ENCODE data around the gene FAM83G.
A peak's percentile ranks its signal among the peaks of the same experiment; 100 is the strongest.
"Not testable (repeated sequence)": the region's sequence is repeated elsewhere in the genome, so short reads cannot be mapped to it uniquely, and the experiment has no call there.

FAM83G gene

GRCh38 chr17:18950346-18950745, 54.2 kb downstream of the FAM83G start:
- DNase-seq: no peak

DNA sequence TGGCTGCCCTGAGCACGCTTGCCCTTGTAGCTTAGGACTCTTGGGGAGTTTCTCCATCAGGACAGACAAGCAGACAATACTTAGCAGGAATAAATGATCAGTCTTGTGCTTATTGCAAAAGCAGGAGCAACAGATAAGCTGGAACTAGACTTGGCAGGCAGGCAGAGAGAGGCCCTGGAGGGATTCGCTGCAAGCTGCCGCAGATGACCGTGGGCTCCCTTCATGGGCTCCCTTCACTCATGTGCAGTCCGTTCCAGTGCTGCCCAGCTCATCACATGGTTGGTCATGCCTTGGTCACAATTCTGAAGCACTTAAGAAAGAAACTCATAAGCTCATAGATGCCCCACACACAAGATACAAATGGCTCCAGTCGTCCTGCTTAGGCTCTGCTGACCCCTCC, 55.0 kb downstream of the FAM83G start:
- no peak for DNase-seq

- no peak for DNase-seq
Measured at GRCh38 chr17:18948476-18949006, 56.0 kb downstream of the FAM83G start.

- DNase-seq: no peak
Measured at GRCh38 chr17:18947866-18948265, 56.7 kb downstream of the FAM83G start.

GRCh38 chr17:18946536-18946935, 58.0 kb downstream of the FAM83G start:
- DNase-seq: no peak

DNA sequence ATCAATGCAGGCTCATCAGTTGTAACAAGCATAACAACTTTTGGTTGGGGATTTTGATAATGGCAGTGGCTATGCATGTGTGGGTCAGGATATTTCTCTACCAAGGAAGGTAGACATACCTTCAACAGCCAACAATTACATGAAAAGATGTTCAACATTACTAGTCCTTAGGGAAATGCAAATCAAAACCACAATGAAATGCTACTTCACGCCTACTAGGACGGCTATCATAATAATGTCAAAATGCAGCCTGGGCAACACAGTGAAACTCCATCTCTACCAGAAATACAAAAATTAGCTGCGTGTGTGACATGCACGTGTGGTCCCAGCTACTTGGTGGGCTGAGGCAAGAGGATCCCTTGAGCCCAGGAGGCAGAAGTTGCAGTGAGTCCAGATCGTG, 59.9 kb downstream of the FAM83G start:
- DNase-seq: no peak

GRCh38 chr17:18938692-18939023, 65.9 kb downstream of the FAM83G start:
- no peak for DNase-seq

DNA sequence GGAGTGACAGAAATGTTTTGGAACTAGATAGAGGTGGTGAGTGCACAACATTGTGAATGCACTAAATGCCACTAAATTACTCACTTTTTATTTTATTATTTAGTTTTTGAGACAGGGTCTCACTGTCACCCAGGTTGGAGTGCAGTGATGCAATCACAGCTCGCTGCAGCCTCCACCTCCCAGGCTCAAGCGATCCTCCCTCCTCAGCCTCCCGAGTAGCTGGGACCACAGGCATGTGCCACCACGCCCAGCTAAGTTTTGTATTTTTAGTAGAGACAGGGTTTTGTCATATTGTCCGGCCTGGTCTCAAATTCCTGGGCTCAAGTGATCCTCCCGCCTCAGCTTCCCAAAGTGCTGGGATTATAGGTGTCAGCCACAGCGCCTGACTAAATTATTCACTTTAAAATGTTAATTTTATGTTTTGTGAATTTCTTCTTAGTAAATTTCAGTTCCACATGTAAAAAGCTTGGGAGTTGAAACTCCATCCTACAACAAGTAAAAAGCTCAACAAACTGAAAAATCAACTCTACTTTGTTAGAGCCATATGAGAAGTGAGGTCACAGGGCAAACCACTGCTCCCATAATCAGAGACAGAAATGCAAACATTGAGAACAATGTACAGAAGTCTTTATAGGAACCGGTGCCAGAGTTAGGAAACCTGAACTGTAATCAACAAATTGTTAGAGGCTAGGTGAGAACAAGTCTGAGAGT, 66.4 kb downstream of the FAM83G start:
- DNase-seq: no peak

DNA sequence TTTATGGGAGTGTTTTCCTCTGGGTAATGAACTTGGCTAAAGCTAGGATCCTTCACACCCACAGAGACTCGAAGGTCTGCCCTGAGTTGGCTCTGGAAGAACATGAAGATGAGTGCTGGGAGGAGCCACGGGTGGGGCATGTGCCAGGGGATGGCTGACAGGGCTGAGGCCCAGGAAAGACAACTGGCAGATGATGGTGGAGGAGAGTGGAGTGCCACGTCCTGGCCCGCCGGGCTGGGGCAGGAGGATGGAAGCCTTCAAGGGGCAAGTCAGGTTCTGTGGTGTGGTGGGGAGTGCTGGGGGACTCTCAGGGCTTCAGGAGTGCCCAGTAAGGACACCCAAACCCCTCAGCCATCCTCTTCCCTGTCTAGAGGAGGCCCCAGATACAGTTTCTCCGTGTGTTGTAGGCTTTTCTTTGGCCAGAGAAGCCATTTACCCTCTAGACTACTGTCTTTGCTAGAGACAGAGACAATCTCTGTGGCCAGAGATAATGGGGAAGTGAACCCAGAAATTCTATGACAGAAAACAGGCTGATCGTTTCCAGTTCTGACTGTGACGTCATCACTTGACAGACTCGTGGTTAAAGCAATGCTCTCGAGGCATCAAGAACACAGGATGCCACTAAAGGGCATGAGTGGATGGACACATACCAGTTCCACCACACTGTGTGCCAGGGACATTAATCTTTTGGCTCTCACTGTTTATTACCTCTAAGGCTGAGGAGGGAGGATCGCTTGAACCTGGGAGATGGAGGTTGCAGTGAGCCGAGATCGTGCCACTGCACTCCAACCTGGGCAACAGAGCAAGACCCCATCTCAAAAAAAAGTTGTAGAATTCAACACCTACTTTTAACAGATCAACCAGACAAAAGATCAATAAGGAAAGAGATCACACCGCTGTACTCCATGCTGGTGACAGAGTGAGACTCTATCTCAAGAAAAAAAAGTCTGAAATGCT, 71.2 kb downstream of the FAM83G start:
- no peak for DNase-seq

DNA sequence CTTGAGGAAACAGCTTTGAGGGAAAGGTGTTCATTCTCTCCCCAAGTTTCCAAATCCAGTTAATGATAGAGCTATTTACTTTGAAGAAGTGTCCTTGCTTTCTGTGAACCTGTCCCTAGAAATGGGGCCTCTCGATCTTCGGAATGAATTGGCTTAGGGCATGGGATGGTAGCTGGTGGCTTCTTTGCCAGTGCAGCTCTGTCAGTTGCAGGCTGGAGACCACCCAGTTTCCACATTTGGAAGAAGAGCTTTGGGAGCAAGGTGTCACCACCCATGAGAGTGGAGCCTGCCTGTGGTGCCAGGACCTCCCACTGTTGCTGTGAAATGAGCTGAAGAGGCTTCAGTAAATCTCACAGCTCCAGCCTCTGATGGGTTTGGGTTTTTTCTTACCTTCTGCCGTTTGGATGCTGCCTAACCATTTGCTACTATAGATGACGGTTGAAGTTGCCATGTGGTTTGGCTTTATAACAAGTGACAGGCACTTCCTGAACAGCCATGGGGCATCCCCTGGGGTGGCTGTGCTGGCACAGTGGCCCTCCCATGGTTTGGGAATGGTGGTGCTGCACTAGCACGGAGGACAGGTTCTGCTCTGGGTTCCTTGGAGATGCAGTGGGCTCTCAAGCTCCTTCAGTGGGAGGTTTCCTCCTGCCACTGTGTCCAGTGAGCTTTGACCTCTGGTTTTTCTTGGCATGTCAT, 72.1 kb downstream of the FAM83G start:
- no peak for DNase-seq

DNA sequence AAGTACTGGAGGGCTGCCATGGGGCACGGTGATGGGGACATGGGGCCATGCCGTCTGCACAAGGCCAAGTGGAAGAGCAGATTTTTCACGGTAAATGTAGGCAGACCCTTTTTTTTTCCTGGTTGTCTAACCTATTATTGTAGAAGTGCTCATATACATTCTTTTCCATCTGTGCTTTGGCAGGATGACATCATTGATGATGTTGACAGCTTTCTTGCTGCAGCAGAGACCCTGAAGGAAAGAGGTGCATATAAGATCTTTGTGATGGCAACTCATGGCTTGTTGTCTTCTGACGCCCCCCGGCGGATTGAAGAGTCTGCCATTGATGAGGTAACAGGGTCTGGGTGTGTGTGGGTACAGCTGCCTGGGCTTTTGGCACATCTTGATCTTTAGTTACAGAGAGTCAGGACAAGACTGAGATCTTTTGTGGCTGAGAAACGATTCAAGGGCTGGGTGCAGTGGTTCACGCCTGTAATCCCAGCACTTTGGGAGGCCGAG, 75.9 kb downstream of the FAM83G start:
- no peak for DNase-seq

GRCh38 chr17:18925187-18925586, 79.4 kb downstream of the FAM83G start:
- DNase-seq: no peak

GRCh38 chr17:18922596-18922995, 82.0 kb downstream of the FAM83G start:
- DNase-seq: not testable (repeated sequence)

DNA sequence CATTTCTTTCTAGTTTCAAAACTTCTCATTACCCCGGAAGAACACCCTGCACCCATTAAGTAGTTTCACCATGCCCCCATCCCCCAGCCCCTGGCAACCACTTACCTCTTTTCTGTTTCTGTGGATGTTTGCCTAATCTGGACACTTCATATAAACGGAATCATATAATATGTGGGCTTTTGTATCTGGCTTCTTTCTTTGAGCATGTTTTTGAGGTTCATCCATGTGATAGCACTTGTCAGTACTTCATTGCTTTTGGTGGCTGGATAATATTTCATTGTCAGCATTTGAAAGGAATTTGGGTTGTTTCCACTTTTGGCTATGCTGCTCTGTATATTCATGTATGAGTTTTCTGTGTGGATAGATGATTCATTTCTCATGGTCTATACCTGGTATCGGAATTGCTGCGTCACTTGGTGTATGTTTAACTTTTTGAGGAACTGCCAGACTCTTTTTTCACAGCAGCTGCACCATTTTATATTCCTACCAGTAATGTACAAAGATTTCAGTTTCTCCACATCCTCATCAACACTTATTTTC, 82.6 kb downstream of the FAM83G start:
- DNase-seq: peak; percentile 17

DNA sequence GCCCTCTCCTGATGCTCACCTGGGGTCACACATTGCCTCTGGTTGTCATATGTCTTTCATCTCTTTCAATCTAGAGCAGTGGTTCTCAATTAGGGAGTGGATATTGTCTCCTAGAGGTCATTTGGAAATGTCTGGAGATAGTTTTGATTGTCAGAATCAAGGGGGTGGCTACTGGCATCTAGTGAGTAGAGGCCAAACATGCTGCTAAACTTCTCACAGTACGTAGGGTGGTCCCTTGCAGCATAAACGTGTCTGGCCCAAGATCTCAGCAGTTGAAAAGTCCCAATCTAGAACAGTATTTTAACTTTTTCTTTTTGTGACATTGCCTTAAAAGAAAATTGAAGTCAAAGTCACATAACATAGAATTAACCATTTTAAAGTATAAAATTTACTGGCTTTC, 83.1 kb downstream of the FAM83G start:
- no peak for DNase-seq

GRCh38 chr17:18920911-18921441, 83.6 kb downstream of the FAM83G start:
- peak; percentile 8 for DNase-seq

DNA sequence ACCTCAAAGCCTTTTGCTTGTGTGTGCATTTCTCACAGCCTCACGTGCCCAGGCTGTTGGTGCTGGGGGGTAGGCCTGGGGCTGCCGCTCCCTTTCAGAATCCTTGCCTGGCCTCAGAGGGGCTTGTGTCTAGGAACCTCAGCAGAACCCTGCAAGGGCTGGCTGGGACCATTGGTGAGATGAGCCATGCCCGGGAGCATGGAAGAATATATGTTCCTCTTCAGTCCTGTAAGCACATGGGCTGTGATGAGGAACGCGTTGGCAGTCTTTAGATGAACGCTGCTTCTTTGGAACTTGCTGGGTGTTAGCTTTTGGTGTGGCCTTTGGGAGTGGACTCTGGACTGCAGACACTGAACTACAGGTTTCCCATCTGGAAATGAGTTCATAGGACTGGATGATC, 84.6 kb downstream of the FAM83G start:
- DNase-seq: no peak
